DMS 273 treated with DMSO at 0.1 percent for 48 hours (cell line): ENCODE data around the gene DLEC1.
"Not testable (repeated sequence)": the region's sequence is repeated elsewhere in the genome, so short reads cannot be mapped to it uniquely, and the experiment has no call there.

Experiments used
- DNase-seq: peaks from one replicate; lab custom pipeline; 2025; lab: John Stamatoyannopoulos, UW

The DLEC1 gene

DNA sequence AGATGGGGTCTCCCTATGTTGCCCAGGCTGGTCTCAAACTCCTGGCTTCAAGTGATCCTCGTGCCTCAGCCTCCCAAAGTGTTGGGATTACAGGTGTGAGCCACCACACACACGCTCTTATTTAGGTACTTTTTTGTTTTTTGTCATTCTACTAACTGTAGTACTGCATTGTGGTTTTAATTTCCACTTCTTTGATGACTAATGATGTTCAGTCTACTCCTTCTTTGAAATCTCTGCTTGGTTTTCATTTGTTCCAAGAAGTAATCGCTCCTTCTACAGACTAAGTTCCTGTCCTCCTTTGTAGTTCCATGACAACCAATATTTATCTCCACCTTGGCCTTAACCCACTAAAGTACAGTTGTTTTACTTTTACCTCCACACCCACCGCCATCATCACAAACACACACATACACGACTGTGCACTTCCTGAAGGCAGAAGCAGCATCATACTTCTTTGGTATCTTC lies 529 bp upstream of the DLEC1 start:
- DNase-seq: no peak

- no peak for DNase-seq
Measured at GRCh38 chr3:38039899-38040261, 872 bp downstream of the DLEC1 start.

DNA sequence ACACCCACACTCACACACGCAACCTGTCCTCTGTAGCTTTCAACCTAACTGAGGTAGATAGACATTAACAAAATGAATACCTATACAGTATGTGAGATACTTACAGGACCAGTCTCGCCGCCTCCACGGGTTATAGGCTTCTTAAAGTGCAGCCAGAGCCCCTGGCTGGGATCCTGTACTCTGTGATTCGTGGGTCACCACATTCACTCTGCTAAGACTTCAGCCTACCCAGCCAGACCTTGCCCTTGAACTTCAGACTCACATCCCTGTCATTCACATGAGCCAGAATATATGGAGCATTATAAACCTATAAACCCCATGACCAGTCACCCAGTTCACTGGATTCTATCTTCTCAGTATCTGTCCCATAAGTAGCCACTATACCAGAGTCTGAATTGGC lies 1.4 kb downstream of the DLEC1 start:
- no peak for DNase-seq

DNA sequence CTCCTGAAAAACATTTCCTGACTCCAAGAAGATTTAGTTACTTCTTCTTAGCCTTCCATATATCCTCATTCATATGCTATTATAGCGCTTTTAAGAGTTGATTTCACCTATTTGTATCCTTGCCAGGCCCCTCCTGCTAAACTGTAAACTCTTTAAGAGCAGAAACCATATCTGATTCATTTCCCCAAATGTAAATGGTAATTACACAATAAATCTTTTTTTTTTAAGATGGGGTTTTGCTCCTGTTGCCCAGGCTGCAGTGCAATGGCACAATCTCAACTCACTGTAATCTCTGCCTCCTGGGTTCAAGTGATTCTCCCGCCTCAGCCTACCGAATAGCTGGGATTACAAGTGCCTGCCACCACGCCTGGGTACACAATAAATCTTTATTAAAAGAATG lies 4.5 kb downstream of the DLEC1 start:
- no peak for DNase-seq

DNA sequence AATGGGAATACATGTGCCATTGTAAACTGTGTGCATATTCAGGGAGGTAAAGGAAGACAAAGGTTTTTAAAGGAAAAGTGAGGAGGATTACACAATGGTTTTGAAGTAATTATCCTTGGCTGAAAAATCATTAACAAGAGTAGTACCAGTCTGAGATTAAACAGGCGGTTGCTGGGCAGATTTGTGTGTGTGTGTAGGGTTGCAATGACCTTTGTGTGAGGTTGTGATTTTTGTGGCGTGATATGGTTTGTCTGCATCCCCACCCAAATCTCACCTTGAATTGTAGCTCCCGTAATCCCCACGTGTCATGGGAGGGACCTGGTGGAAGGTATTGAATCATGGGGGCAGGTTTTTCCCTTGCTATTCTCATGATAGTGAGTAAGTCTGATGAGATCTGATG lies 7.0 kb downstream of the DLEC1 start:
- no peak for DNase-seq

- DNase-seq: no peak
Measured at GRCh38 chr3:38046821-38047220, 7.8 kb downstream of the DLEC1 start.

GRCh38 chr3:38047896-38048295 lies 8.9 kb downstream of the DLEC1 start:
- no peak for DNase-seq

DNA sequence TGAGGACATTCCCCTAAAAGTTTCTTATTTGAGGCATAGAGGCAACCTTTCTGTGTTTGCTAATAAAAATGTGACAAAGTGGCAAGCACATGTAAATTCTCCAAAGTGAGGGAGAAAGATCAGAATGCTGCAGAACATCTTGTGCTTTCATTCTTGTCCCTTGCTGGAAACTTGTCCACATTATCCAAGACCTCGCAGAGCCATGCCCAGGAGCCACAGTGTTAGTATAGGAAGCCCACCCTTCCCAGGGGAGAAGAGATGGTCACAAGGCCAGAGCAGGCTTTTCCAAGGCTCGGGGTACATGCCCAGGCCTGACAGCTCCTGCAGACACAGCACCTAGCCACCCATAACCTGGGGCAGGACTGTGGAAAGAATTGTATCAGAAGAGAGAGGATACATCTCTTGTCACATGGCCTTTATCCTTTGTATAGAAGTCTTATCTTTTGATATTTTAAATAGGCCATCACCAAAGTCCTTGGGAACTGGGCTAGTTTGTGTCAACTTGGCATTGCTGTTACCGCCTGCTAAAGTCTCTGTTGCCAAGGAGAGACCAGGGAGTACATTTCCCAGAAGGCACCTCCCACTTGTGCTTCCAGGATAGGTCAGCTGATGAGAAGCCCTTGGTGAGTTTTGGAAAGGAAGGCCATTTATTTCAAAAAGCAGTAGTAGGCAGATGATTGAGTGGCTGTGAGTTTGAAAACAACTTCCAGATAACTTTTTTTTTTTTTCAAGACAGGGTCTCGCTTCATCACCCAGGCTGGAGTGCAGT lies 10.5 kb downstream of the DLEC1 start:
- DNase-seq: no peak

DNA sequence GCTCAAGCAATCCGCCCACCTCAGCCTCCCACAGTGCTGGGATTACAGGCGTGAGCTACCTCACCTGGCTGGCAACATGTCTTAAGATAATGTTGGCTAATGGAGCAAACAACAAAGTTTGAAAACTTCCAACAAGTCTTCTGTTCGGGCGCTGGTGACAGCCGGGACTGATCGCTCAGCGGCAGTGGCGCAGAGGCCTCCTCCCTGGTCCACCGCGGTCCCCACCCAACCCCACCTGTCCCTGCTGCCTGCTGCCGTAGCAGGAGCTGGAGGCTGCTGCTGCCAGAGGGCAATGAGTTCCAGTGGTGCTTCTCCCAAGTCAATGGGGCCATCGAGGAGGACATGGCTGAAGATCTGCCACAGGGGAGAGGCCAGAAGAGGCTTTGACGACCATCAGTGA lies 12.1 kb downstream of the DLEC1 start:
- DNase-seq: no peak

GRCh38 chr3:38053286-38053685 lies 14.3 kb downstream of the DLEC1 start:
- not testable (repeated sequence) for DNase-seq

GRCh38 chr3:38053813-38054498 lies 14.9 kb downstream of the DLEC1 start:
- DNase-seq: not testable (repeated sequence)

GRCh38 chr3:38054499-38055001 lies 15.5 kb downstream of the DLEC1 start:
- DNase-seq: no peak

GRCh38 chr3:38059148-38059547 lies 20.1 kb downstream of the DLEC1 start:
- no peak for DNase-seq

- DNase-seq: no peak
Measured at GRCh38 chr3:38059591-38059990, 20.6 kb downstream of the DLEC1 start.

- no peak for DNase-seq
Measured at GRCh38 chr3:38062809-38063208, 23.8 kb downstream of the DLEC1 start.

- DNase-seq: not testable (repeated sequence)
Measured at GRCh38 chr3:38064453-38064852, 25.4 kb downstream of the DLEC1 start.

GRCh38 chr3:38067508-38068233 lies 28.7 kb downstream of the DLEC1 start:
- no peak for DNase-seq

DNA sequence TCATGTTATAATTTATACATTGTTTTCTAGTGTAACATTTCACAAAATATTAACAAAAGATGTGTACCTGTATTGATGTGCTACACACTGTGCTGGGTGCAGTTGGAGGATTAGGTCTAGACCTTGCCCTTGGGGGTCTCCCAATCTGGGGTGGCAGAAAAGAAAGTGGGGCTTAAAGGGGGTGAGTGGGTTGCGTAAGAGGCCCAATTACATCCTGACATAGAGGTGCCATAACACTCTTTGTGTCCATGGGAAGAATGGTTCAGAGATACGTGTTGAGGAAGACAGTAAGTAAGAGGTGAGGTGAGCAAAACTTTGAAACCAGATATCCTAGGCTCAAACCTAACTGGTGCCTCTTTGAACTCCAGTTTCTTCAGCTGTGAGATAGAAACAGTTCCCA lies 31.0 kb downstream of the DLEC1 start:
- DNase-seq: no peak

DNA sequence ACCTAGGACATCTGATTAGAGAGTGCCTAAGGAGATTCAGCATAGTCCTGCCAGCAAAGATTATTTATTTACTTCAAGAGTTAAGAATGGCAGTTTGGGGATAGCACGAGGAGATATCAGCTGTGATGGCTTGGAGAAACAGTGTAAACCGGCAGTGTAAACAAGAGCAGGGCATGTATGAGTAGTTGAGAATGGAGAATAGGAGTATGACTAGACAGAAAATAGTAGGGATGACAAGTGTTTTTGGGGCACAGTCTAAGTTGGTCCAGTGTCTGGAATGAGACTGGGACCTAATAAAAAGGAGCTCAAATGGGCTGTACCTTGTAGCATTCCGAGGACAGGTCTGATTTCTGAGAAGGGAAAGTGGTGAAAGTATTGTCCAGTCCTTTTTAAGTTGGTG lies 38.1 kb downstream of the DLEC1 start:
- DNase-seq: not testable (repeated sequence)

DNA sequence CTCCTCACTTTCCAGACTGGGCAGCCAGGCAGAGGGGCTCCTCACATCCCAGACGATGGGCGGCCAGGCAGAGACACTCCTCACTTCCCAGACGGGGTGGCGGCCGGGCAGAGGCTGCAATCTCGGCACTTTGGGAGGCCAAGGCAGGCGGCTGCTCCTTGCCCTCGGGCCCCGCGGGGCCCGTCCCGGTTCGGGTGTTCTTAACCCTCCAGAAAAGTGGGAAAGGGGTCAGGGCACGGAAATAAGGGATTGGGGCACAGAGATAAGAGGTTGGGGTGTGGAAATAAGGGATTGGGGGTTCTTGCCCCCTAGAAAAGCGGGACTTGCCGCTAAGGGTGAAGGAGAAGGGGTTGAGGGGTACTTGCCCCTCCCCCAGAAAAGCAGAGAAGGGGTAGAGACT lies 43.3 kb downstream of the DLEC1 start:
- DNase-seq: not testable (repeated sequence)

GRCh38 chr3:38083254-38083653 lies 44.2 kb downstream of the DLEC1 start:
- DNase-seq: not testable (repeated sequence)

GRCh38 chr3:38083871-38084333 lies 44.9 kb downstream of the DLEC1 start:
- DNase-seq: no peak
